H1 (cell line): ENCODE results near the gene RNF130. TPM values are rescaled to one million over a fixed set of nuclear protein-coding genes. Genes with fewer than 3 reads are reported as not detected.

Experiments
- CHD7 ChIP-seq: fragments of 300-600 bp; sonication (generic); IDR thresholded peaks from 2 replicates; pipeline ENCODE4 v1.7.1; 2012; ENCODE audit warnings: low read length, moderate library complexity, mild to moderate bottlenecking, inconsistent platforms; ENCODE audit not compliant: insufficient replicate concordance
- polyA plus RNA-seq, 7 experiments: library from polyadenylated mRNA; depleted of rRNA in 3 of 7; stranded (reverse) in 5 of 7; unstranded in 2 of 7; fragments of >200 nt in 5 of 7; fragments of 200-250 nt in 2 of 7; gene quantifications; 1 replicate in 5 of 7; 2 replicates in 1 of 7; 4 replicates in 1 of 7; pipeline versions ENCODE4 v1.2.1 to v1.2.3, GENCODE V29; 2011 to 2013; ENCODE audit warnings: missing spikeins in 2 of 7, mixed read lengths in 2 of 7
- total RNA-seq: library from RNA; stranded (reverse); fragmentation: NEBNext Ultra II Directional; extraction: Animal tissue kit (Norgen Biotek cat#: 25700); gene quantifications from 2 replicates; pipeline ENCODE4 v1.2.1, GENCODE V29; 2021

RNF130 gene
- total and polyA plus RNA-seq, 2 of the 8 experiments (the other 6 are each of a cell fraction or from before 2014, with no cell fraction given): 65.1 to 70.0 TPM

- peak; percentile 11 for TF ChIP-seq CHD7
Measured at GRCh38 chr5:180083529-180084060, 12.0 kb upstream of the RNF130 start (continued).
